CD14-positive monocyte (primary cell): ENCODE measurements around the gene NCAM1. TPM values are rescaled to one million over a fixed set of nuclear protein-coding genes. Genes with fewer than 3 reads are reported as not detected.
A peak's percentile ranks its signal among the peaks of the same experiment; 100 is the strongest.
"Not testable (repeated sequence)": the region's sequence is repeated elsewhere in the genome, so short reads cannot be mapped to it uniquely, and the experiment has no call there.

Experiments used
- DNase-seq, 3 donors: peaks; one replicate each; pipeline ENCODE4 v3.0.0-alpha.2; 2011 to 2022
- H2AFZ ChIP-seq: 2 replicates; pipeline ENCODE4 v1.6.0; 2012; ENCODE audit warnings: mild to moderate bottlenecking, low read depth, low read length, inconsistent platforms; ENCODE audit not compliant: insufficient read depth, poor library complexity, severe bottlenecking
- H3K27ac ChIP-seq, 2 donors: 1 replicate in 1 of 2; 2 replicates in 1 of 2; pipeline ENCODE4 v1.5.1; 2012 to 2013; ENCODE audit warnings: low read length in 2 of 2, control low read depth in 1 of 2, inconsistent platforms in 1 of 2, low read depth in 1 of 2, mild to moderate bottlenecking in 1 of 2
- H3K27me3 ChIP-seq, 2 donors: one replicate each; pipeline versions ENCODE4 v1.6.0 to v1.6.1; 2011 to 2013; ENCODE audit warnings: low read length in 2 of 2; ENCODE audit not compliant: control insufficient read depth in 2 of 2, insufficient read depth in 2 of 2
- H3K36me3 ChIP-seq, 2 donors: replicated peaks in 1 of 2; 1 replicate in 1 of 2; 2 replicates in 1 of 2; pipeline versions ENCODE4 v1.5.1 to v1.6.1; 2012 to 2013; ENCODE audit warnings: low read length in 2 of 2, control low read depth in 1 of 2, inconsistent platforms in 1 of 2, mild to moderate bottlenecking in 1 of 2; ENCODE audit not compliant: insufficient read depth in 2 of 2, control insufficient read depth in 1 of 2
- H3K4me1 ChIP-seq, 2 donors: 1 replicate in 1 of 2; 2 replicates in 1 of 2; pipeline versions ENCODE4 v1.5.1 to v1.6.1; 2012 to 2013; ENCODE audit warnings: low read length in 2 of 2, control low read depth in 1 of 2, inconsistent platforms in 1 of 2, mild to moderate bottlenecking in 1 of 2, moderate library complexity in 1 of 2; ENCODE audit not compliant: insufficient read depth in 2 of 2, control insufficient read depth in 1 of 2
- H3K4me2 ChIP-seq: replicated peaks from 2 replicates; pipeline ENCODE3; 2012; ENCODE audit warnings: low read length, moderate library complexity, mild to moderate bottlenecking; ENCODE audit not compliant: poor library complexity, severe bottlenecking; ENCODE audit errors: extremely low read depth
- H3K4me3 ChIP-seq, 3 experiments: fragments of 200-600 bp in 1 of 3; sonication (generic) in 1 of 3; replicated peaks in 1 of 3; 1 replicate in 2 of 3; 2 replicates in 1 of 3; pipeline ENCODE4 v1.5.1; 2011 to 2013; ENCODE audit warnings: low read length in 3 of 3, mild to moderate bottlenecking in 3 of 3, control low read depth in 2 of 3, low read depth in 2 of 3, inconsistent platforms in 1 of 3, moderate library complexity in 1 of 3
- H3K79me2 ChIP-seq: 2 replicates; pipeline ENCODE4 v1.6.0; 2012; ENCODE audit warnings: mild to moderate bottlenecking, control low read depth, inconsistent platforms, low read length, moderate library complexity; ENCODE audit not compliant: insufficient read depth
- H3K9ac ChIP-seq: 2 replicates; pipeline ENCODE4 v1.6.0; 2017; ENCODE audit warnings: low read length, mild to moderate bottlenecking; ENCODE audit not compliant: insufficient read depth, poor library complexity, severe bottlenecking
- H3K9me3 ChIP-seq, 2 donors: replicated peaks in 1 of 2; 1 replicate in 1 of 2; 2 replicates in 1 of 2; pipeline versions ENCODE4 v1.5.1 to v1.6.1; 2012 to 2013; ENCODE audit warnings: low read length in 2 of 2, control low read depth in 1 of 2; ENCODE audit not compliant: control insufficient read depth in 1 of 2, insufficient read depth in 1 of 2
- H4K20me1 ChIP-seq: 2 replicates; pipeline ENCODE4 v1.6.0; 2012; ENCODE audit warnings: mild to moderate bottlenecking, low read length, control low read depth, moderate library complexity; ENCODE audit not compliant: insufficient read depth
- H3K27ac Mint-ChIP-seq, 7 donors: one replicate each; pipeline ENCODE4 v1.8.0; 2020; ENCODE audit warnings: mild to moderate bottlenecking in 7 of 7, mixed read lengths in 7 of 7, moderate library complexity in 6 of 7, inconsistent platforms in 2 of 7
- H3K27me3 Mint-ChIP-seq, 3 donors: one replicate each; pipeline ENCODE4 v1.8.0; 2021 to 2022; ENCODE audit warnings: low read depth in 3 of 3, mild to moderate bottlenecking in 3 of 3, mixed read lengths in 3 of 3, moderate library complexity in 3 of 3, inconsistent platforms in 1 of 3
- H3K36me3 Mint-ChIP-seq, 2 donors: one replicate each; pipeline ENCODE4 v1.8.0; 2020; ENCODE audit warnings: mixed read lengths in 2 of 2, inconsistent platforms in 1 of 2, mild to moderate bottlenecking in 1 of 2
- H3K4me1 Mint-ChIP-seq: one replicate; pipeline ENCODE4 v1.8.0; 2020; ENCODE audit warnings: mild to moderate bottlenecking, mixed read lengths
- H3K4me3 Mint-ChIP-seq, 2 donors: one replicate each; pipeline ENCODE4 v1.8.0; 2020; ENCODE audit warnings: mild to moderate bottlenecking in 2 of 2, mixed read lengths in 2 of 2, moderate library complexity in 1 of 2
- H3K9me3 Mint-ChIP-seq, 7 donors: one replicate each; pipeline ENCODE4 v1.8.0; 2020 to 2022; ENCODE audit warnings: mixed read lengths in 7 of 7, mild to moderate bottlenecking in 6 of 7, moderate library complexity in 6 of 7, inconsistent platforms in 2 of 7
- CTCF ChIP-seq: fragments of 200-600 bp; IDR thresholded peaks from one replicate; pipeline ENCODE4 v1.8.0; 2022; ENCODE audit warnings: antibody characterized with exemption, mild to moderate bottlenecking
- WGBS: methylation state at CpG from one replicate; pipeline ENCODE4 v1.1.5; 2013; ENCODE audit warnings: missing lambda C conversion rate; ENCODE audit not compliant: insufficient coverage; 5-methylcytosine and 5-hydroxymethylcytosine counted together
- intact Hi-C, 2 donors: fragments of 100-400 bp; cut with micrococcal nuclease; formaldehyde crosslinking; loops; one replicate each; pipeline versions ENCODE4 v1.15.0 to v1.15.1; 2023
- polyA plus RNA-seq, 3 donors: library from polyadenylated mRNA; depleted of rRNA in 1 of 3; unstranded in 2 of 3; stranded (reverse) in 1 of 3; fragments of 300-500 nt in 2 of 3; fragments of >200 nt in 1 of 3; fragmentation: Illumina TruSeq in 2 of 3; gene quantifications; 1 replicate in 2 of 3; 2 replicates in 1 of 3; pipeline ENCODE4 v1.2.3, GENCODE V29; 2012 to 2021

NCAM1 gene
- polyA plus RNA-seq, 3 donors, result 0.65 to 0.69 TPM; not detected in 1

GRCh38 chr11:113048820-113049768 is 87.9 kb downstream of the NCAM1 start:
- Histone ChIP-seq H3K9me3 (peaks cover 4 to 7% of the 10 kb centered on the region in 2 donors), H3K4me2 (no peak overlapping the region), H3K27me3 (no peaks in the 10 kb centered on the region), H3K36me3 (no peaks in the 10 kb centered on the region), H3K9ac (no peak overlapping the region), H3K4me1 (no peaks in the 10 kb centered on the region), H3K4me3 (no peak overlapping the region), H2AFZ (no peak overlapping the region), H3K27ac (no peak overlapping the region), H3K79me2 (no peaks in the 10 kb centered on the region), H4K20me1 (no peaks in the 10 kb centered on the region)
- TF ChIP-seq CTCF, result no peak
- H3K9me3 Mint-ChIP-seq, result peaks cover 2 to 20% (median 5%) of the 10 kb centered on the region in 7 donors
- no peaks in the 10 kb centered on the region for H3K4me1 Mint-ChIP-seq
- H3K4me3 Mint-ChIP-seq, result no peak overlapping the region
- no peaks in the 10 kb centered on the region for H3K36me3 Mint-ChIP-seq
- intact Hi-C loops, result no loop called here
- peaks cover 0 to 2% (median 1%) of the 10 kb centered on the region in 3 donors for H3K27me3 Mint-ChIP-seq
- H3K27ac Mint-ChIP-seq, result no peak overlapping the region
- DNase-seq, result peak in 1 of 3 donors; percentile 7
- 100% methylated on average over 1 of the region's 3 CpGs for WGBS

- H4K20me1 ChIP-seq, H3K4me3 Mint-ChIP-seq, H3K4me2 ChIP-seq, H3K36me3 ChIP-seq, H3K4me1 Mint-ChIP-seq, H3K27ac ChIP-seq, H3K9me3 ChIP-seq, H3K4me1 ChIP-seq, H3K27me3 ChIP-seq, H3K79me2 ChIP-seq, intact Hi-C loops, DNase-seq, H3K36me3 Mint-ChIP-seq, H3K27me3 Mint-ChIP-seq, H3K9ac ChIP-seq, H3K27ac Mint-ChIP-seq, H2AFZ ChIP-seq, H3K4me3 ChIP-seq: not testable (repeated sequence)
- WGBS, result no CpG with 5 or more reads among the region's 2 CpGs
- peaks cover 0 to 11% (median 2%) of the 10 kb centered on the region in 7 donors for H3K9me3 Mint-ChIP-seq
Measured at GRCh38 chr11:113053042-113053441, 91.8 kb downstream of the NCAM1 start.
